ENCODE data around the gene MPC2.
"Not testable (repeated sequence)": the region's sequence is repeated elsewhere in the genome, so short reads cannot be mapped to it uniquely, and the experiment has no call there.

MPC2 gene

DNA sequence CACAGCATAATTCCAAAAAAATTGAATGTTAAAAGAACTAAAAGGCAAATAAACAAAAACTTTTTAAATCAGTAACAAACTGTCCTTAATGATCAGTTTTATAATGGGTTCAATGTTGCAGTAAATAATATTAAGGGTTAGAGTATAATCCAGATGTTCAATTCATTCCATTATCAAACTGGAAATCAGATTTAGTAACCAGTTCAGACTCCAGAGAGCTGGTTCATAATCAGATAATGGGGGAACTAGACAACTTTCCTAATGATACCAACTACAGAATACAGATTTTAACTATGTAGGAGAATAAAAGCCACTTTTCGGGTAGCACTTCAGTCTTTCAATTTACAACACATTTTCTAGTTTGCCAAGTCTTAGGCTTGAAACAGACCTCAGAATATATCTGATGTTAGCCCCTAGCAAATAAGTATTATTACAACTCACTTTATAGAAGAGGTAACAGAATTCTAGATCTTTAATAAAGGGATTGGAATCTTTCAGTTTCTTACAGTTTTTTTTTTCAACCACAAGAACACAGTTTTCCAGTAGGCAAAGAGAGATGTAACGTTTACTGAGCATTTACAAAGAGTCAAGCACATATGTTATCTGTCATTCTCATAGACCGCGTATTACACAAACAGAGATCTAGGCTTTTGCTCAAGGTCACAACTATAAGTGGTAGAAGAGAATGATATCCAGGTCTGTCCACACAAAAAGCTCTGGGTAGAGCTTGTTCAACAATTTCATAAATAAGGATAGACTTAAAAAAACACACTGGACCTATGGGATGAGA, 2.3 kb downstream of the MPC2 start:
- no peak for DNase-seq

- no peak for DNase-seq
These were observed 3.1 kb downstream of the MPC2 start for GRCh38 chr1:167933788-167934187.

DNA sequence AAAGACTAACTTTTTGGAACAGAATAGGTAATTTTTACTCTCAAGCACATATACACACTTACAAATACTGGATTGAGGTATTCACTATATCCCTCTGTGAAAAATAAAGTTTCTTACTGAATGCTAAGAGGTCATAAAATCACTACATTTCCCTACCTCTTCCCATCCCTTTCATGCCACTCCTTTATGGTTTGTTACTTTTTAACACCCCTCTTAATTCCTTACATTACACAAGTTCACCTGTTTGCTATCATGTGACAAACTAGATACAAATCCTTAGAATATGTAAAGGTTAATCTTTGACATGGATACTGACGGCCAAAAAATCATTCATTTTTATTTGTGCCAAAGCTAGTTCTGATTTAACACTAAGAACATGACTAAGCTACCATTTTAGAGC, 7.1 kb downstream of the MPC2 start:
- no peak for DNase-seq

DNA sequence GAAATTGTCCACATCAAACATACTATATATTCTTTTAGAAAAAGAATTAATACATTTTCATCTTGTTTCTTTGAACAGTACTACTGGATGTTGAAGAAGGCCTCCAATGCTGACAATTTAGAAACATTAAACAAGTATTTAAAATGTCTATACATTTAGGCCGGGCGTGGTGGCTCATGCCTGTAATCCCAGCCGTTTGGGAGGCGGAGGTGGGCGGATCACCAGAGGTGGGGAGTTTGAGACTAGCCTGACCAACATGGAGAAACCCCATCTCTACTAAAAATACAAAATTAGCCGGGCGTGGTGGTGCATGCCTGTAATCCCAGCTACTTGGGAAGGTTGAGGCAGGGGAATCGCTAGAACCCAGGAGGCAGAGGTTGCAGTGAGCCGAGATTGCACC, 8.0 kb downstream of the MPC2 start:
- not testable (repeated sequence) for DNase-seq

DNA sequence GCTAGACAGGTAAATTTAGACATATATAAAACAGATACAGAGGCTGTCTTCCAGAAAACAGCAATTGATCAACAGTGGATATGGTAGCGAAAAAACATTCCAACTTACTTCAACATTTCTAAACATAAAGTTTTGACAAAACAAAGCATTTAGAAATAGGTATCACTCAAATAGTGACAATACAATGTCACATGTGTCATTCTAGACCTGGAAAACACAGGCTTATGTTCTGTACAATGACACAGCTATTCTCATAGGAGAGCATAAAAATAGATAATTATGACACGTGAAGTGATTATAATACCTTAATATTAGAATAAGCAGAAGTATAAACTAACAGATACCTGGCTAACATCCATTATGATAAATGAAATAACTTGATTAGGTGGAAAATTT, 8.4 kb downstream of the MPC2 start:
- no peak for DNase-seq

GRCh38 chr1:167927046-167927754, 9.7 kb downstream of the MPC2 start:
- no peak for DNase-seq

- DNase-seq: no peak
These were observed 10.3 kb downstream of the MPC2 start for GRCh38 chr1:167926486-167926997.

GRCh38 chr1:167924543-167925231, 12.2 kb downstream of the MPC2 start:
- no peak for DNase-seq

DNA sequence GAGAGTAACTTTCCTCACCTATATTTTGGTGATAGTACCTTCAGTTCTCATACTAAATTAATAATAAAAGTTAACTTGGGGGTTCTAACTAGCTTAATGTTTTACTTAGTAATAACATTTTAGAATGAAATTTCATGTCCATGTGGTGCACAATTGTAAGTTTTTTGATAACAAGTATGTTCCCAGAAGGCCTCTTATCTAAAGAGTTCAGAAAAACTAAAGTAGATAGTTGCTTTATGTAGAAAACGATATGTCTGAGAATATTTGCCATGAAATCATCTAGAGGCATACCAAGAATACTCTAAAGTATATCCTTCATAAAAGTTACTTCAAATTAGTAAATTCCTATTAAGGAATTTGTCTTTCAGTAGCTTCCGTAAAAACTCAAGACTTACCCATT, 12.8 kb downstream of the MPC2 start:
- DNase-seq: no peak

DNA sequence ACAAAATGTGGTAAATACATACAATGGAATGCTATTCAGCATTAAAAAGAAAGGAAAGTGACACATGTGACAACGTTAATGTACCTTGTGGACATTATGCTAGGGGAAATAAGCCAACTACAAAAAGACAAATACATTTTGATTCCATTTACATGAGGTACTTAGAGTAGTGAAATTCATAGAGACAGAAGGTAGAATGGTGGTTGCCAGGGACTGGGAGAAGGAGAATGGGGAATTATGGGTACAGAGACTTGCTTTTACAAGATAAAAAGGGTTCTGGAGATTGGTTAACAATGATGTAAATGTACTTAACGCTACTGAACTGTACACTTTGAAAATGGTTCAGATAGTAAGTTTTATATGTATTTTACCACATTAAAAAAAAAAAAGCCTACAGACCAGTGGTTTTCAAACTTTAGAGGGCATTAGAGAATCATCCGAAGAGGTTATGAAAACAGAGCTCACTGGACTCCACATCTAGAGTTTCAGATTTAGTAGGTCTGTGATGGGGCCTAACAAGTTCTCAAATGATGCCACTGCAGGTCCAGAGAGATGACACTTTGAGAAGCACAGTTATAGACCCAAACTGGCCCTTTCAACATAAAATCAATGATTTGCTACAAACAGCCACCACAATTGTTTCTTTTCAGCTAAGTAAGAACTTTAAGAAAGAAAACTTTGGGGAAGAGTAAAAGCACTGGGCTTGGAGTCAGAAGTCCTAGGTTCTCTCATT, 13.4 kb downstream of the MPC2 start:
- no peak for DNase-seq

GRCh38 chr1:167922611-167923074, 14.2 kb downstream of the MPC2 start:
- no peak for DNase-seq

GRCh38 chr1:167922023-167922422, 14.8 kb downstream of the MPC2 start:
- DNase-seq: no peak

DNA sequence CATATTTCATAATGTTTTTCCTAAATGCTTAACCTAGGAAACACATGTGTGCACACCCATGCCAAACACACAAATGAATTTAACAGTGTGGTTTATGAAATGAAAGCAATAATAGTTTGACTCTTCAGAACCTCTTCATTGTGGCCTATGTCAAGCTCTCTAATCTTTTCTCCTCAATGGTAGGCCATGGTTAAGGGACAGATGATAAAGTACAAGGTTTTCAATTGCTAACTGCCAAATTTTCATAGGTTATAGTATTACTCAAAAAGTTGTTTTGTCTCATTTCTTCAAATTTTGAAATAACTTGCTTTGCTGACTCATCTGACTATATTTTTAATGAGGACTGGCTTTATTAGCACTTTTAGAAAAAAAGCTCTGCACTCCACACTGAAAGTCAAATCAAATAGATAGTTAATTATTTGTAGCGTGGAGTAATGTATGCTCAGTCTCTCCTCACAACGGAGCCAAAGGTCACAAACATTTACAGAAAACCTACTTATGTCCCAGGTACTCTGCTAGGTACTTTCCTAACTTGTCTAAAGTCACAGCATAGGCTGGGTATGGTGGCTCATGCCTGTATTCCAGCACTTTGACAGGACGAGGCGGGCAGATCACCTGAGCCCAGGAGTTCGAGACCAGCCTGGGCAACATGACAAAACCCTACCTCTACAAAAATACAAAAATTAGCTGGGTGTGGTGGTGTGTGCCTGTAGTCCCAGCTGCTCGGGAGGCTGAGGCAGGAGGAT, 19.9 kb downstream of the MPC2 start:
- no peak for DNase-seq

DNA sequence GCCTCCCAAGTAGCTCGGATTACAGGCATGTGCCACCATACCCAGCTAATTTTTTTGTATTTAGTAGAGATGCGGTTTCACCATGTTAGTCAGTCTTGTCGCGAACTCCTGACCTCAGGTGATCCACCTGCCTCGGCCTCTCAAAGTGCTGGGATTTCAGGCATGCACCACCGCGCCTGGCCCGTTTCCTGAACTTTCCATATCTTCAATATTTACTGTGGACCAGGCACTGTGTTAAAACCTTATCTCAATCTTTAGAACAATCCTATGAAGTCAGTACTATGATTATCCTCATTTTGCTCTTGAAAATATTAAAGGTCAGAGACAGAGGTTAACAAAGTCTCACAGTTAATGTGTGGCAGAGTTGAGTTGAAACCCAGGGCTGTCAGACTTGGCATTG, 21.3 kb downstream of the MPC2 start:
- DNase-seq: no peak

DNA sequence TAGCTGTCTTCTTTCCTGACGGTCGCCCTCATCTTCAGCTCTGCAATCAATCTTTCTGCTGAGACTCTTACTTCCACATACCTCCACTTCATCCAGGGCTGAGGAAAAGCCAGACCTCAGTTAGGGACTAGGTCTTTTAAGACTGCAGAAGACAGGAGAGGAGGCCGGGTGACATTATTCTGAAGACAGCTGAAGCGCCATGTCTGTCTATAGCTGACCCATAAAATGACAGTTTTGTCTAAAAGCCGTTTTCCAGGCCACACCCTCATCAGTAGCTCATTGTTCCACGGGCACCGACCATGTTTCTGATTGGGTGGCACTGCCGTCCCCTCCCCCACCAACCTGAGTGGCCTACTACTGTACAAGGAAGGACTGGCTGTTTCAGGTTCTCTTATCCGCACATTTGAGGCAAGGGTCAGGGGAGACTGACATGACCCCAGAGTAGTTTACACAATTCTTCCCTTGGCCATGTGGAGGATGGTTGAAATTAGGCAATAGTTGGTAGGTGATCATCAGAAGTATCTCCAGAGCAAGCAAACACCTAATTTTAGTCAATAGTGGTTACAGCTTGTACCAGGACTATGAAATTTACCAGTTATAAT, 22.9 kb downstream of the MPC2 start, which contains the start of gene ADCY10:
Gene ADCY10, minus strand, starts transcription at position 240 of the 602 bp plus-strand sequence. CDS start 8,994 bp downstream, outside the sequence.
- no peak for DNase-seq

DNA sequence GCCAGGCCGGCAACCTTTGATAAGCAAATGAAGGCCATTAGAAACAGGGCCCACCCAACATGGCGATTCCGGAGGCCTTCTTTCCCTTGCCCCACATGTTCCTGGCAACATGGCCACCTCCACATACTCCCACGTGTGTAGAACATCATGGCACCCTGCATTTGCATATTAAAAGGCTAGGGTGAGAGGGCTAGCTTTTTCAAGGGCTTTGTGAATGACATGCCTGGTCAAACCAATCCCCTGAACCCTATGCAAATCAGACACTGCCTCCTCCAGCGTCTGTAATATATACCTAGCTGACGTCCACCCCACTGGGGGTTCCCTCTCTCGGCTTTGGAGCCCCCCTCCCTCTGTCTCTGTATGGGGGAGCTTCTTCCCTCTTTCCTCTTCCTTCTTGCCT, 24.6 kb downstream of the MPC2 start:
- DNase-seq: no peak

GRCh38 chr1:167911413-167911812, 25.5 kb downstream of the MPC2 start:
- no peak for DNase-seq

- DNase-seq: no peak
These were observed 26.3 kb downstream of the MPC2 start for GRCh38 chr1:167910530-167910929.

- DNase-seq: no peak
These were observed 27.1 kb downstream of the MPC2 start for GRCh38 chr1:167909691-167910180.

DNA sequence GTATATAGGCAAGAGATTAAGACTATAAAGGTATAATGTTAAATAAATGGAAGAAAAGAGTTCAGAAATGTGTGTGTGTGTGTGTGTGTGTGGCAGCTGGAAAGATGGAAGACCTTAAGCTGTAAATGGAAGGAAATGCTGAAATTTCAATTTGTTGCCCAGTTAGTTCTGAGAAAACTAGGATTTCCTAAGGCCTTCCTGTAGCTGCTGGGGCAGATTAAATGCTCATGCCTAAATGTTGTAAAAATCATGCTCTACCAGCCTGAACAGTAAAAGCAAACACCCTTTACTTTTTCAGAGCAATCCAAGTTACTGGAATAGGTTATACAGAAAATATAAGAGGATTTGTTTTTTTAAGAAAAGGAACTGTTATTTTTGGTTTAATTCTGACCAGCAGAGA, 31.2 kb downstream of the MPC2 start:
- no peak for DNase-seq

- no peak for DNase-seq
These were observed 31.7 kb downstream of the MPC2 start for GRCh38 chr1:167905182-167905581.

Measured in NK-92 treated with Interleukin-12 subunit alpha and Interleukin-12 subunit beta, amount 100 ng/mL, for 24 hours (cell line).